Right atrium auricular region (tissue), 2 donors: Measurements from ENCODE around the gene GMDS. TPM values are rescaled to one million over a fixed set of nuclear protein-coding genes. Genes with fewer than 3 reads are reported as not detected.

ENCODE experiments used
- DNase-seq: peaks from one replicate; pipeline ENCODE4 v3.0.0-alpha.2; 2019; ENCODE audit warnings: low spot score
- H3K27ac ChIP-seq, 2 donors: fragments of 200-600 bp; sonication (generic); 1 replicate in 1 of 2; 2 replicates in 1 of 2; pipeline ENCODE4 v1.5.1; 2016 to 2019
- H3K27me3 ChIP-seq, 2 donors: fragments of 200-600 bp; sonication (generic); one replicate each; pipeline versions ENCODE4 v1.5.1 to v1.6.0; 2017 to 2019
- H3K36me3 ChIP-seq: fragments of 200-600 bp; sonication (generic); one replicate; pipeline ENCODE4 v1.5.1; 2016
- H3K4me1 ChIP-seq, 2 donors: fragments of 200-600 bp; sonication (generic); one replicate each; pipeline versions ENCODE4 v1.5.1 to v1.6.0; 2017 to 2019
- H3K4me3 ChIP-seq, 2 donors: fragments of 200-600 bp; sonication (generic); 1 replicate in 1 of 2; 2 replicates in 1 of 2; pipeline ENCODE4 v1.5.1; 2017 to 2019; ENCODE audit warnings: mild to moderate bottlenecking in 1 of 2, moderate library complexity in 1 of 2
- H3K9me3 ChIP-seq, 2 donors: fragments of 200-600 bp; sonication (generic); one replicate each; pipeline ENCODE4 v1.5.1; 2019
- CTCF ChIP-seq, 2 donors: fragments of 200-600 bp; sonication (generic); IDR thresholded peaks; one replicate each; pipeline ENCODE4 v1.5.1; 2019; ENCODE audit warnings: antibody characterized with exemption in 2 of 2
- total RNA-seq, 2 donors: library from RNA; depleted of rRNA; stranded (reverse); fragments of >200 nt; gene quantifications; one replicate each; pipeline ENCODE4 v1.1.0, GENCODE V29; 2016

GMDS gene
- total RNA-seq, 2 donors from 2014 or later: 11.1 to 11.8 TPM

DNA sequence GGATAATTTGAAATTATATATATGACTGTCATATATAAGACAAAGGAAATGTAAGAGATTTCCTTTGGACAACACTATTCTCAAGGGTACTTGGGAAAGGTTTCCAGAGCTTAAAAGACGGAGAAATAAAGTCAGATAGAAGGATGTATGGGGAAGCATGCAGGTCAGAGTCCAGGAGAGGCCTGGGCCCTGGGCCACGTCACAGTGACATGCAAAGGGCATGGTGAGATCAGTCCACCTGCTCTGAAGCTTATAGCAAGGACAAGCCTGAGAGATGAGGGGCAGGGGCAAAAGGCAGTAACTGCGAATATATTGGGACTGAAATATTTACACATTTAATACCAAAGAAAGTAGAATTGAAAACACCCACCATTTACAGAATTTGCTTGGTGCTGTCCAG is 24.6 kb upstream of the GMDS start:
- no peaks in the 10 kb centered on the region for H3K4me1 ChIP-seq
- H3K9me3 ChIP-seq: no peaks in the 10 kb centered on the region
- peaks cover 23% of the 10 kb centered on the region for H3K36me3 ChIP-seq
- H3K27me3 ChIP-seq: no peaks in the 10 kb centered on the region
- H3K27ac ChIP-seq: no peak overlapping the region
- TF ChIP-seq CTCF (IDR thresholded peaks at IDR 0.05): no peak
- H3K4me3 ChIP-seq: no peak overlapping the region
- DNase-seq: no peak

GRCh38 chr6:2266841-2267240 is 21.4 kb upstream of the GMDS start:
- Histone ChIP-seq H3K9me3 (no peaks in the 10 kb centered on the region), H3K4me1 (no peaks in the 10 kb centered on the region), H3K27me3 (no peaks in the 10 kb centered on the region), H3K36me3 (peaks cover 7% of the 10 kb centered on the region), H3K4me3 (no peak overlapping the region), H3K27ac (no peak overlapping the region)
- TF ChIP-seq CTCF (IDR thresholded peaks at IDR 0.05): no peak
- DNase-seq: no peak

GRCh38 chr6:2266031-2266795 is 20.8 kb upstream of the GMDS start:
- H3K27ac ChIP-seq: no peak overlapping the region
- DNase-seq: no peak
- H3K27me3 ChIP-seq: no peaks in the 10 kb centered on the region
- H3K9me3 ChIP-seq: no peaks in the 10 kb centered on the region
- TF ChIP-seq CTCF (IDR thresholded peaks at IDR 0.05): no peak
- H3K36me3 ChIP-seq: peaks cover under 1% of the 10 kb centered on the region
- no peak overlapping the region for H3K4me3 ChIP-seq
- no peaks in the 10 kb centered on the region for H3K4me1 ChIP-seq

DNA sequence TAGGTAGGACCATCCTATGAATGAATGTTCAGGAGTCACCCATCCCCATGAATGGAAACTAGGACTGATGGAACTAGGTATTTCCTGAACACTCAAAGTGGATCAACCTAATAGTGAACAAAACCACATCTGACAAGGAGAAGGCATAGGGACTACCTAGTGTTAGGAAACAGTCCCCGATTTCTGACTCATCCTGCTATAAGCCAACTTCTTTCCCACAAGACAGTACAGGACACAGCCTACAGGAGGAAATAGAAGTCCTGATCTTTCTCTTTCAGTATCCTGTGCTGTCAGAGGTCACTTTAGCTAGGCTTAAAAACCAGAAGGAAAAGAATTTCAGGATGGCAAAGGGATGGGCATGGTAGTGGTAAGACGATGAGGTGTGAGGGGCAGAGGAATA is 19.5 kb upstream of the GMDS start:
- no peak overlapping the region for H3K4me3 ChIP-seq
- DNase-seq: no peak
- H3K4me1 ChIP-seq: no peaks in the 10 kb centered on the region
- no peak for TF ChIP-seq CTCF (IDR thresholded peaks at IDR 0.05)
- H3K27me3 ChIP-seq: no peaks in the 10 kb centered on the region
- H3K36me3 ChIP-seq: no peaks in the 10 kb centered on the region
- no peaks in the 10 kb centered on the region for H3K9me3 ChIP-seq
- no peak overlapping the region for H3K27ac ChIP-seq

DNA sequence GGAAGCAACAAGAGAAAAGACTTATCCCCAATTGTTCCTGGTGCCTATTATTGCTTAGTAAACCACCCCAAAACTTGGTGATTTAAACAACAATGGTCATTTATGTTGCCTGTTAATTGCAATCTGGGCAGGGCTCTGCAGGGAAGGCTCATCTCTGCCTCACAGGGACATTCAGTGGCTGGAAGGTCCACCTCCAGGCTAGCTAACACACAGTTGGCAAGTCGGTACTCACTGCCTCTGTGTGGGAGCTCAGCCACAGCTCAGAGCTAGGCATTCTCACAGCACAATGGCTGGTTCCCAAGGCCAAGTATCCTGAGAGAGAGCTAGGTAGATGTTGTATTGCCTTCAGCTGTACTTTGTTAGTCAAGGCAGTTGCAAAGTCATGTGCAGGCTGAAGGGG is 18.5 kb upstream of the GMDS start:
- Histone ChIP-seq H3K9me3 (no peaks in the 10 kb centered on the region), H3K4me1 (no peaks in the 10 kb centered on the region), H3K36me3 (no peaks in the 10 kb centered on the region), H3K27me3 (no peaks in the 10 kb centered on the region), H3K27ac (no peak overlapping the region), H3K4me3 (no peak overlapping the region)
- TF ChIP-seq CTCF (IDR thresholded peaks at IDR 0.05): no peak
- DNase-seq: no peak

GRCh38 chr6:2259574-2259973 is 14.2 kb upstream of the GMDS start:
- H3K4me3 ChIP-seq: no peak overlapping the region
- H3K36me3 ChIP-seq: peaks cover 3% of the 10 kb centered on the region
- H3K27ac ChIP-seq: no peak overlapping the region
- DNase-seq: no peak
- no peaks in the 10 kb centered on the region for H3K4me1 ChIP-seq
- no peak for TF ChIP-seq CTCF (IDR thresholded peaks at IDR 0.05)
- no peaks in the 10 kb centered on the region for H3K27me3 ChIP-seq
- H3K9me3 ChIP-seq: peaks cover 0 to 11% of the 10 kb centered on the region in 2 donors
